ENCODE results near the gene ZMYM5. TPM values are rescaled to one million over a fixed set of nuclear protein-coding genes. Genes with fewer than 3 reads are reported as not detected.

Gene ZMYM5
- total and polyA plus RNA-seq, 2 of the 13 experiments (the other 11 are each of a cell fraction or from before 2014, with no cell fraction given): 7.8 to 9.4 TPM

GRCh38 chr13:19834704-19835103 is 28.7 kb downstream of the ZMYM5 start:
- DNase-seq (ENCODE audit: low spot score) (no peak), ATAC-seq (no peak), FAIRE-seq (no peak)
- no peaks in the 10 kb centered on the region for H3K9me3 ChIP-seq (ENCODE audit: low read length)
- no peak overlapping the region for H3K27ac ChIP-seq (ENCODE audit: extremely low read length, insufficient read depth, low read length)
- in situ Hi-C loops (cut with HindIII; ENCODE audit: extremely low pct_ligation_motif_present, low pct_unique_long_range_greater_than_20kb): no loop called here
- ChIA-PET CTCF (ENCODE audit: low intra/inter-chr PET ratio, low total read pairs) (no interaction called here), POLR2A (no interaction called here)
- H3K9ac ChIP-seq (ENCODE audit: insufficient read depth, low read depth, low read length): no peak overlapping the region
- no peak overlapping the region for H3K4me2 ChIP-seq (ENCODE audit: low read depth, low read length)
- H2AFZ ChIP-seq (ENCODE audit: low read length): no peak overlapping the region
- H4K20me1 ChIP-seq (ENCODE audit: insufficient read depth, low read length): no peaks in the 10 kb centered on the region
- no peaks in the 10 kb centered on the region for H3K27me3 ChIP-seq (ENCODE audit: control insufficient read depth in 1 of 2, insufficient read depth in 2 of 2, low read length in 2 of 2)
- WGBS (ENCODE audit: low lambda C conversion rate): 97% methylated on average over 4 of the region's 4 CpGs
- BruUV-seq (replicated peaks): no TSS peak
- no peaks in the 10 kb centered on the region for H3K4me1 ChIP-seq (ENCODE audit: insufficient read depth, low read length)
- no peak overlapping the region for H3K4me3 ChIP-seq (replicated peaks in 1 of 3; ENCODE audit: insufficient read depth in 1 of 3, low read depth in 2 of 3, low read length in 3 of 3)
- TF ChIP-seq ZNF605 (CRISPR knock-in tag; IDR thresholded peaks at IDR 0.05) (no peak), KDM4B (CRISPR knock-in tag; IDR thresholded peaks at IDR 0.05) (no peak), GABPA (IDR thresholded peaks at IDR 0.05; ENCODE audit: low read depth, low read length) (no peak), GABPA (CRISPR knock-in tag; IDR thresholded peaks at IDR 0.05; ENCODE audit: low read depth) (no peak), ZFP37 (CRISPR knock-in tag; IDR thresholded peaks at IDR 0.05; ENCODE audit: borderline replicate concordance) (no peak)
- TF ChIP-seq, protein P1, sequence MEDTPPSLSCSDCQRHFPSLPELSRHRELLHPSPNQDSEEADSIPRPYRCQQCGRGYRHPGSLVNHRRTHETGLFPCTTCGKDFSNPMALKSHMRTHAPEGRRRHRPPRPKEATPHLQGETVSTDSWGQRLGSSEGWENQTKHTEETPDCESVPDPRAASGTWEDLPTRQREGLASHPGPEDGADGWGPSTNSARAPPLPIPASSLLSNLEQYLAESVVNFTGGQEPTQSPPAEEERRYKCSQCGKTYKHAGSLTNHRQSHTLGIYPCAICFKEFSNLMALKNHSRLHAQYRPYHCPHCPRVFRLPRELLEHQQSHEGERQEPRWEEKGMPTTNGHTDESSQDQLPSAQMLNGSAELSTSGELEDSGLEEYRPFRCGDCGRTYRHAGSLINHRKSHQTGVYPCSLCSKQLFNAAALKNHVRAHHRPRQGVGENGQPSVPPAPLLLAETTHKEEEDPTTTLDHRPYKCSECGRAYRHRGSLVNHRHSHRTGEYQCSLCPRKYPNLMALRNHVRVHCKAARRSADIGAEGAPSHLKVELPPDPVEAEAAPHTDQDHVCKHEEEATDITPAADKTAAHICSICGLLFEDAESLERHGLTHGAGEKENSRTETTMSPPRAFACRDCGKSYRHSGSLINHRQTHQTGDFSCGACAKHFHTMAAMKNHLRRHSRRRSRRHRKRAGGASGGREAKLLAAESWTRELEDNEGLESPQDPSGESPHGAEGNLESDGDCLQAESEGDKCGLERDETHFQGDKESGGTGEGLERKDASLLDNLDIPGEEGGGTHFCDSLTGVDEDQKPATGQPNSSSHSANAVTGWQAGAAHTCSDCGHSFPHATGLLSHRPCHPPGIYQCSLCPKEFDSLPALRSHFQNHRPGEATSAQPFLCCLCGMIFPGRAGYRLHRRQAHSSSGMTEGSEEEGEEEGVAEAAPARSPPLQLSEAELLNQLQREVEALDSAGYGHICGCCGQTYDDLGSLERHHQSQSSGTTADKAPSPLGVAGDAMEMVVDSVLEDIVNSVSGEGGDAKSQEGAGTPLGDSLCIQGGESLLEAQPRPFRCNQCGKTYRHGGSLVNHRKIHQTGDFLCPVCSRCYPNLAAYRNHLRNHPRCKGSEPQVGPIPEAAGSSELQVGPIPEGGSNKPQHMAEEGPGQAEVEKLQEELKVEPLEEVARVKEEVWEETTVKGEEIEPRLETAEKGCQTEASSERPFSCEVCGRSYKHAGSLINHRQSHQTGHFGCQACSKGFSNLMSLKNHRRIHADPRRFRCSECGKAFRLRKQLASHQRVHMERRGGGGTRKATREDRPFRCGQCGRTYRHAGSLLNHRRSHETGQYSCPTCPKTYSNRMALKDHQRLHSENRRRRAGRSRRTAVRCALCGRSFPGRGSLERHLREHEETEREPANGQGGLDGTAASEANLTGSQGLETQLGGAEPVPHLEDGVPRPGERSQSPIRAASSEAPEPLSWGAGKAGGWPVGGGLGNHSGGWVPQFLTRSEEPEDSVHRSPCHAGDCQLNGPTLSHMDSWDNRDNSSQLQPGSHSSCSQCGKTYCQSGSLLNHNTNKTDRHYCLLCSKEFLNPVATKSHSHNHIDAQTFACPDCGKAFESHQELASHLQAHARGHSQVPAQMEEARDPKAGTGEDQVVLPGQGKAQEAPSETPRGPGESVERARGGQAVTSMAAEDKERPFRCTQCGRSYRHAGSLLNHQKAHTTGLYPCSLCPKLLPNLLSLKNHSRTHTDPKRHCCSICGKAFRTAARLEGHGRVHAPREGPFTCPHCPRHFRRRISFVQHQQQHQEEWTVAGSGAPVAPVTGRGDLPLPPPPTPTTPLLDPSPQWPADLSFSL (CRISPR knock-in tag; IDR thresholded peaks at IDR 0.05): no peak
- H3K79me2 ChIP-seq (ENCODE audit: insufficient read depth, low read length): no peaks in the 10 kb centered on the region
- intact Hi-C loops (cut with micrococcal nuclease; ENCODE audit: unreplicated experiment): no loop called here
- H3K36me3 ChIP-seq (replicated peaks in 1 of 2; ENCODE audit: control insufficient read depth in 1 of 2, insufficient read depth in 2 of 2, low read length in 2 of 2): peaks cover 1 to 23% of the 10 kb centered on the region in 2 experiments; a peak in 3 of 5 replicates

Data from HepG2 (cell line).